AG09319 (cell line): ENCODE measurements around the gene WDR90.
"Not testable (repeated sequence)": the region's sequence is repeated elsewhere in the genome, so short reads cannot be mapped to it uniquely, and the experiment has no call there.

ENCODE experiments used
- DNase-seq: peaks from one replicate; pipeline ENCODE4 v3.0.0-alpha.2; 2010; ENCODE audit warnings: low read depth; ENCODE audit errors: extremely low read depth
- TF ChIP-seq, protein P1 (sequence below): IDR thresholded peaks from 2 replicates; pipeline ENCODE4 v1.5.1; 2011; ENCODE audit warnings: low read depth, mild to moderate bottlenecking, inconsistent platforms, low read length, moderate library complexity

The WDR90 gene

DNA sequence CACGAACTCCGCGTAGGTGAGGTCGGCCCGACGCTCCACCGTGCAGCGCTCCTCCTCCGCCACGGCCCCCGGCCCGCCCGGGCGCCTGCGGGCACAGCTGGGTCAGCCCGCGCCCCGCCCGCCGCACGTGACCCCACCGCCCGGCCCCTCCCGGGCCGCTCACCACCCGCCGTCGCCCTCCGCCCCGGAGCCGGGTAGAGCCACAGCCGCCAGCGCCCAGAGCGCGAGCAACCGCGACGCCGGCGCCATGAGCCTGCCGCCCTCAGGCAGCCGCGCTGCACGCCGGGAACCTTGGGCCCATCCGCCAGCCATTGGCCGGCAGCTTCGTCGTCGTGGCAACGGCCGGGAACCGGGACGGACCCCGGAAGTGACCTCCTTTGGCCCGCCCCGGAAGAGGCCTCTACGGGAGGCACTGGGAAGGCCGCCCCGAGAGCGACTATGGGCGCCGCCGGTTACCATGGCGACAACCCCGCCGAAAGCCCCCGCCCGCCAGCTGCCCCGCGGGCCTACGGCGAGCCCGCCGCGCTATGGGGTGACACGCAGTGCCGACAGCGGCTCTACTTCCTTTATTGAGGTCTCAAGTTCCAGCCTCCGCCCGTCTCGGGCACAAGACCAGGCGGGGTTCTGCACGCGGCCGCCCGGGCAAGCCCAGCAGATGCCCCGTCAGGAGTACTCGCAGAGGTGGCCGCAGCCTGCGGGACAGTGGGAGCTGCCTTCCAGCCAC, 35.1 kb downstream of the WDR90 start, which contains the start of gene JMJD8:
Gene JMJD8, minus strand, starts transcription at position 264 of the 724 bp plus-strand sequence. Its CDS starts 15 bp downstream, at position 249.
- peak; percentile 84 for DNase-seq
- TF ChIP-seq, protein P1, sequence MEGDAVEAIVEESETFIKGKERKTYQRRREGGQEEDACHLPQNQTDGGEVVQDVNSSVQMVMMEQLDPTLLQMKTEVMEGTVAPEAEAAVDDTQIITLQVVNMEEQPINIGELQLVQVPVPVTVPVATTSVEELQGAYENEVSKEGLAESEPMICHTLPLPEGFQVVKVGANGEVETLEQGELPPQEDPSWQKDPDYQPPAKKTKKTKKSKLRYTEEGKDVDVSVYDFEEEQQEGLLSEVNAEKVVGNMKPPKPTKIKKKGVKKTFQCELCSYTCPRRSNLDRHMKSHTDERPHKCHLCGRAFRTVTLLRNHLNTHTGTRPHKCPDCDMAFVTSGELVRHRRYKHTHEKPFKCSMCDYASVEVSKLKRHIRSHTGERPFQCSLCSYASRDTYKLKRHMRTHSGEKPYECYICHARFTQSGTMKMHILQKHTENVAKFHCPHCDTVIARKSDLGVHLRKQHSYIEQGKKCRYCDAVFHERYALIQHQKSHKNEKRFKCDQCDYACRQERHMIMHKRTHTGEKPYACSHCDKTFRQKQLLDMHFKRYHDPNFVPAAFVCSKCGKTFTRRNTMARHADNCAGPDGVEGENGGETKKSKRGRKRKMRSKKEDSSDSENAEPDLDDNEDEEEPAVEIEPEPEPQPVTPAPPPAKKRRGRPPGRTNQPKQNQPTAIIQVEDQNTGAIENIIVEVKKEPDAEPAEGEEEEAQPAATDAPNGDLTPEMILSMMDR, result no peak

DNA sequence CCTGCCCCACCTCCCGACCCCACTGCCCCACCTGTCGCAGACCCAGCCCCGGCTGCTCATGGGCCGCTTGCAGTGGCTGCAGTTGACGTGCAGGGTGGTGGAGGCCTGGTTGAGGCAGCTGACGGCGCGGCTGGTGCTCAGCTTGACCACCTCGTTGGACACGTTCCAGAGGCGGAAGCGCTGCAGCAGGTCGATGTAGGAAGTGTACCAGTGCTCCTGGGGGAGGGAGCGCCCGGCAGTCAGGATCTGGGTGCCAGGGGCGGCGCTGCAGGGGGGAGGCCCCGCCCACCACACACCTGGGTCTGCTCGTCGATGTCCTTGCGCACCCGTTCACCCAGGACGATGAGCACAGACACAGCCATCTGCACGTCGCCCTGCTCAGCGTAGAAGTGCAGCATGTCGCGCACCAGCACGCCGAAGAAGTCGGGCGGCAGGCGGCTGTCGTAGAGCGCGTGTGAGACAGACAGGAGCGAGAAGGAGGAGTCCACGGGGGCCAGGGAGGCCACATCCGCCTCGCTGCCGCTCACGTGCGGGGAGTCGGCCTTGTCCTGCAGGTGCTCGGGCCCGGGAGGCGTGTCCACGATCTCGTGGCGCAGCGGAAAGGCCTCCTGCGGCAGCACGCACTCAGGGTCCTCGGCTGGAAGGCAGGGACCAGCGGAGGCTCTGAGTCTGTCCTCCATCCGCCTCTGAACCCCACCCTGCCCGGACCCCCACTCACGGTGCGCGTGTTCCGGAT, 36.0 kb downstream of the WDR90 start:
- TF ChIP-seq, protein P1, result no peak
- DNase-seq, result no peak

DNA sequence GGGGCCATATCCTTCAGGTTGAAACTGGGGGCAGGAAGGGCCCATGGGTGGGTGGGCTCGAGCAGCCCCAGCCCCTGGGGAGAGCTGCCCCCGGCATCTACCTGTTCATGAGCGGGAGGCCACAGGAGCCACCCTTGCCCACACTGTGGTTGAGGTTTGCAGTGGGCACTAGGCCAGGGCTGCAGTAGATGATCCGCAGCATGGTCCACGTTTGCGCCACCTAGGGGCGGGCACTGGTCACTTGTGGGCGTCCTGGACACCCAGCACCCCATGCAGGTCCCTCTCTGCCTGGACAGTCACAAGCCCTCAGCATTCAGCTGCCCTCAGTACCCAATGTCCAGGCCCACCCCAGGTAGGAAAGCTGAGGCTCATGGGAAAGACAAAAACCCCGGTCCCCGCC, 36.8 kb downstream of the WDR90 start:
- TF ChIP-seq, protein P1, result peak; percentile 35
- DNase-seq, result no peak

DNA sequence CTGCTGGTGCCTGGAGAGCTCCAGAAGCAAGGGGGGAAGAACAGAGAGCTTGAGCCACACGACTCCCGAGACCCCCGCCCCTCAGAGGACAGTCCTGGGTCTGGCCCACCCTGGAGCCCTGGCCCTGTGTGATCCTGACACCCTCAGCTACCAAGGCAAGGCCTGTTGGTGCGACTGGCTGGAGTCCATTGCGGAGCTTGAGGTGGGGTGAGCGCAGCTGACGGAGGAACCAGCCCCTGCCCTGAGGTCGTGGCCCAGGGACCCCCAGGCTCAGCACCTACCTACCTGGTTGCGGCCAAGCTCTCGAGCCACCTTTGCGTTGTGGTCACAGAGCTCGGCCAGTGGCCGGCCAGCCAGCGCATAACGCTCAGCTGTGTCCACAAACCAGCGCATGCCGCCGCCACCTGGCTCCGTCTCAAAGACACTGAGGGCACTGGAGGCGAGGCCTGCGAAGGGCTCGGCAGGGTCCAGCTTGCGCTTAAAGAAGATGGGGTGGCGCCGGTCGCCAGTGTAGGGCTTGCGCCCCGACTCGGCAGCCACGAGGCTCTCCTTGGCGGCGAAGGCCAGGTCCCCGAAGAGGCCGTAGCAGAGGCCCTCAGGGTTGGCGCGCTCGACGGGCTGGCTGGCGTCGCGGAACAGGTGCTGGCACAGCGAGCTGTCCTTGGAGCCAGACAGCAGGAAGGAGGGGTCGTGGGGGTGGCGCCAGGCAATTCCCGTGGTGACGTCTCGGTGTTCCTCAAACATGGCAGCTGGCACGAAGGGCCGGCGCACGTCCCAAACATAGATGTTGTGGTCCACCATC, 37.5 kb downstream of the WDR90 start:
- DNase-seq, result no peak
- TF ChIP-seq, protein P1, result no peak

DNA sequence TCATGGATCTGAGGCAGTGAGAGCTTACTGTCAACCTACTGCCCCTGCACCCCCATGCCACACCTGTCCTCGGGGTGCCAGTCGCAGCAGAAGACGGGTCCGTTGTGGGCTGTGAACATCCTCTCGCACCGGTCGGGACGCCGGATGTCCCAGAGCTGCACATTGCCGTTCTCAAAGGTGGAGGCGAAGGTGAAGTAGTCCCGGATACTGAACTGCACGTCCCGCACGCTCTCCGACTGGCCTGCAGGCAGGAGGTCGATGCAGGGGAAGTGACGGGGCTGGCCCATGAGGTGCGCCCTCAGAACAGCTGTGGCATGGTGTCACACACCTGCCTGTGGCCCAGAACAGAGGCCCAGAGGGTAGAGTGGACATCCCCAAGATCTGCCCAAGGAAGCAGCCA, 38.3 kb downstream of the WDR90 start:
- no peak for DNase-seq
- TF ChIP-seq, protein P1, result no peak

DNA sequence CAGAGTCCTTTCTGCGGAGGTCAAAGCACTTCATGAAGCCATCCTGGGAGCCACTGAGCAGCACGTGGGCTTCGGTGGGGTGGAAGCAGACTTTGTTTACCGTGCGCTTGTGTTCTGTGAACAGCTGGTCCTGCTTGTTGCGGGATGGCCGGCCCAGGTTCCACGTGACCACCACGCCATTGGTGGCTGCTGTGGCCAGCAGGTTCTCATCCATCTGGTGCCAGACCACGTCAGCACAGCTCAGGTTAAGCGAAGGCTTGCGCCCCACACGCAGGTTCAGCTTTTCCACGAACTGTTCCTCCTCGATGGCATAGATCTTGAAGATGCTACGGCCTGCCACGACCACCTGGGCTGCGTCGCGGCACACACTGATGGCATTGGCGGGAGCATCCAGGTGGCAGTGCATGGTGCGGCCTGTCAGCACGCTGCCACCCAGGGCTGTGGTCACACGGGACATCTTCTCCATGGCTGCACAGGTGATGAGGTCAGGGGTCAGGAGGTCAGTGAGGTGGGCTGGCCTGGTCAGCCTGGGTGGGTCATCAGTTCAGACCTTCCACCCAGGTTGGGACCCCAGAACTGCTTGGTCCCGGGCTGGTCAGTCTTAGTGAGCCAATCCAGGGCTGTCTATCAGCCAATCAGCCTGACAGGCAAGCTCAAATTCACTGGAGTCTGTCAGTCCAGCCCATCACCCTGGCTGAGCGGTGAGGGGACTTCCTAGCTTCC, 40.2 kb downstream of the WDR90 start:
- TF ChIP-seq, protein P1, result no peak
- DNase-seq, result no peak

DNA sequence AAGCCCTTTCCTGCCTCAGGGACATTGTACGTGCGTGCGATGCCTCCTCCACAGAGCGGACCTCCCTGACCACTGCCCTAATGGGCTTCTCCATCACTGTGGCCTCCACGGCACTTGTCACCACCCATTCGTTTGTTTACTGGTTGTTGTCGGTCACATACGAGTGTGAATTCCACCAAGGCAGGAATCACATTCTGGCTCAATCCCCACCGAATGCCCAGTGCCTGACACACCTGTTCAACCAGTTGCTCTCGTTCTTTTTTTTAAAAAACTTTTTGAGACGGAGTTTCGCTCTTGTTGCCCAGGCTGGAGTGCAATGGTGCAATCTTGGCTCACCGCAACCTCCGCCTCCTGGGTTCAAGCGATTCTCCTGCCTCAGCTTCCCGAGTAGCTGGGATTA, 42.1 kb downstream of the WDR90 start:
- not testable (repeated sequence) for DNase-seq
